ENCODE data around the gene DOCK6. TPM values are rescaled to one million over a fixed set of nuclear protein-coding genes. Genes with fewer than 3 reads are reported as not detected.

Gene DOCK6
- total and polyA plus RNA-seq, 2 of the 13 experiments (the other 11 are each of a cell fraction or from before 2014, with no cell fraction given) = 5.4 to 38.1 TPM

- TF ChIP-seq, protein P1, sequence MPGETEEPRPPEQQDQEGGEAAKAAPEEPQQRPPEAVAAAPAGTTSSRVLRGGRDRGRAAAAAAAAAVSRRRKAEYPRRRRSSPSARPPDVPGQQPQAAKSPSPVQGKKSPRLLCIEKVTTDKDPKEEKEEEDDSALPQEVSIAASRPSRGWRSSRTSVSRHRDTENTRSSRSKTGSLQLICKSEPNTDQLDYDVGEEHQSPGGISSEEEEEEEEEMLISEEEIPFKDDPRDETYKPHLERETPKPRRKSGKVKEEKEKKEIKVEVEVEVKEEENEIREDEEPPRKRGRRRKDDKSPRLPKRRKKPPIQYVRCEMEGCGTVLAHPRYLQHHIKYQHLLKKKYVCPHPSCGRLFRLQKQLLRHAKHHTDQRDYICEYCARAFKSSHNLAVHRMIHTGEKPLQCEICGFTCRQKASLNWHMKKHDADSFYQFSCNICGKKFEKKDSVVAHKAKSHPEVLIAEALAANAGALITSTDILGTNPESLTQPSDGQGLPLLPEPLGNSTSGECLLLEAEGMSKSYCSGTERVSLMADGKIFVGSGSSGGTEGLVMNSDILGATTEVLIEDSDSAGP (CRISPR knock-in tag; IDR thresholded peaks at IDR 0.05; ENCODE audit: borderline replicate concordance) = peak; percentile 89
- TF ChIP-seq PAF1 (CRISPR knock-in tag; IDR thresholded peaks at IDR 0.05) (no peak; the same call in 1 of the 2 replicates), SKI (IDR thresholded peaks at IDR 0.05; ENCODE audit: partially characterized antibody) (peak; percentile 88), HNF4A (CRISPR knock-in tag; IDR thresholded peaks at IDR 0.05) (peak; percentile 90), RXRA (CRISPR knock-in tag; IDR thresholded peaks at IDR 0.05) (peak; percentile 95), ZNF3 (CRISPR knock-in tag; IDR thresholded peaks at IDR 0.05) (peak; percentile 61; the same call in 1 of the 2 replicates), NFATC3 (CRISPR knock-in tag; IDR thresholded peaks at IDR 0.05) (peak; percentile 92; the same call in 1 of the 2 replicates), MEF2D (CRISPR knock-in tag; IDR thresholded peaks at IDR 0.05) (peak; percentile 89), ZNF180 (CRISPR knock-in tag; IDR thresholded peaks at IDR 0.05; ENCODE audit: borderline replicate concordance, low read depth) (no peak), ZNF740 (CRISPR knock-in tag; IDR thresholded peaks at IDR 0.05) (0 out of 2 replicates have a peak, but pooled peaks have one; percentile 52), NFRKB (IDR thresholded peaks at IDR 0.05) (no peak), EED (CRISPR knock-in tag; IDR thresholded peaks at IDR 0.05) (no peak; the same call in 1 of the 2 replicates), TBL1XR1 (IDR thresholded peaks at IDR 0.05; ENCODE audit: borderline replicate concordance, low read length, partially characterized antibody) (peak; percentile 84), ASH2L (IDR thresholded peaks at IDR 0.05; ENCODE audit: insufficient read length, low read depth, low read length) (peak; percentile 39), ONECUT2 (CRISPR knock-in tag; IDR thresholded peaks at IDR 0.05) (peak; percentile 82), MIER2 (CRISPR knock-in tag; IDR thresholded peaks at IDR 0.05) (no peak; the same call in 1 of the 2 replicates), ZNF335 (CRISPR knock-in tag; IDR thresholded peaks at IDR 0.05) (peak; percentile 76; the same call in 1 of the 2 replicates), ZNF33A (CRISPR knock-in tag; IDR thresholded peaks at IDR 0.05; ENCODE audit: borderline replicate concordance) (no peak), ZNF567 (CRISPR knock-in tag; IDR thresholded peaks at IDR 0.05; ENCODE audit: borderline replicate concordance) (peak; percentile 57; the same call in 1 of the 2 replicates), ZMYM3 (CRISPR knock-in tag; IDR thresholded peaks at IDR 0.05) (peak; percentile 90), KLF11 (CRISPR knock-in tag; IDR thresholded peaks at IDR 0.05) (peak; percentile 67; the same call in 1 of the 2 replicates), WIZ (CRISPR knock-in tag; IDR thresholded peaks at IDR 0.05) (no peak), DRAP1 (CRISPR knock-in tag; IDR thresholded peaks at IDR 0.05) (peak; percentile 100)
- TF ChIP-seq, protein P2, sequence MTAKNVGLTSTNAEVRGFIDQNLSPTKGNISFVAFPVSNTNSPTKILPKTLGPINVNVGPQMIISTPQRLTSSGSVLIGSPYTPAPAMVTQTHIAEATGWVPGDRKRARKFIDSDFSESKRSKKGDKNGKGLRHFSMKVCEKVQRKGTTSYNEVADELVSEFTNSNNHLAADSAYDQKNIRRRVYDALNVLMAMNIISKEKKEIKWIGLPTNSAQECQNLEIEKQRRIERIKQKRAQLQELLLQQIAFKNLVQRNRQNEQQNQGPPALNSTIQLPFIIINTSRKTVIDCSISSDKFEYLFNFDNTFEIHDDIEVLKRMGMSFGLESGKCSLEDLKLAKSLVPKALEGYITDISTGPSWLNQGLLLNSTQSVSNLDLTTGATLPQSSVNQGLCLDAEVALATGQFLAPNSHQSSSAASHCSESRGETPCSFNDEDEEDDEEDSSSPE (CRISPR knock-in tag; IDR thresholded peaks at IDR 0.05) = peak; percentile 57; the same call in 1 of the 2 replicates
- TF ChIP-seq, protein P3, sequence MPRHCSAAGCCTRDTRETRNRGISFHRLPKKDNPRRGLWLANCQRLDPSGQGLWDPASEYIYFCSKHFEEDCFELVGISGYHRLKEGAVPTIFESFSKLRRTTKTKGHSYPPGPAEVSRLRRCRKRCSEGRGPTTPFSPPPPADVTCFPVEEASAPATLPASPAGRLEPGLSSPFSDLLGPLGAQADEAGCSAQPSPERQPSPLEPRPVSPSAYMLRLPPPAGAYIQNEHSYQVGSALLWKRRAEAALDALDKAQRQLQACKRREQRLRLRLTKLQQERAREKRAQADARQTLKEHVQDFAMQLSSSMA (CRISPR knock-in tag; IDR thresholded peaks at IDR 0.05) = no peak
Observed at GRCh38 chr19:11239377-11240000, 22.8 kb downstream of the DOCK6 start, which contains the start of gene ANGPTL8 (continued).

Measured in HepG2 (cell line).